GM18873 (cell line): ENCODE results near the gene PKD1L1.
"Not testable (repeated sequence)": the region's sequence is repeated elsewhere in the genome, so short reads cannot be mapped to it uniquely, and the experiment has no call there.

Source experiments
- ATAC-seq: cut with Tn5 transposase; IDR thresholded peaks from one replicate; pipeline ENCODE4 v1.9.1; 2021; ENCODE audit warnings: mild to moderate bottlenecking, moderate library complexity, moderate number of reproducible peaks; ENCODE audit not compliant: unreplicated experiment, low FRiP score

Gene PKD1L1

GRCh38 chr7:47938574-47939165 is 9.6 kb downstream of the PKD1L1 start:
- ATAC-seq: no peak

GRCh38 chr7:47937711-47938573 is 10.3 kb downstream of the PKD1L1 start:
- peak; percentile 58 for ATAC-seq

- ATAC-seq: peak; percentile 97
Observed at GRCh38 chr7:47937065-47937687, 11.1 kb downstream of the PKD1L1 start.

- no peak for ATAC-seq
Observed at GRCh38 chr7:47936323-47936722, 11.9 kb downstream of the PKD1L1 start.

- no peak for ATAC-seq
Observed at GRCh38 chr7:47935336-47935735, 12.9 kb downstream of the PKD1L1 start.

GRCh38 chr7:47934831-47935230 is 13.4 kb downstream of the PKD1L1 start:
- ATAC-seq: no peak

- ATAC-seq: no peak
Observed at GRCh38 chr7:47933215-47933614, 15.1 kb downstream of the PKD1L1 start.

GRCh38 chr7:47932466-47933037 is 15.7 kb downstream of the PKD1L1 start:
- ATAC-seq: no peak

GRCh38 chr7:47932016-47932415 is 16.2 kb downstream of the PKD1L1 start:
- ATAC-seq: no peak

GRCh38 chr7:47931005-47932004 is 17.0 kb downstream of the PKD1L1 start:
- ATAC-seq: no peak

- ATAC-seq: no peak
Observed at GRCh38 chr7:47924266-47924665, 24.0 kb downstream of the PKD1L1 start.

- not testable (repeated sequence) for ATAC-seq
Observed at GRCh38 chr7:47923081-47923875, 25.0 kb downstream of the PKD1L1 start.

- not testable (repeated sequence) for ATAC-seq
Observed at GRCh38 chr7:47916514-47916913, 31.8 kb downstream of the PKD1L1 start.

GRCh38 chr7:47915616-47915976 is 32.7 kb downstream of the PKD1L1 start:
- no peak for ATAC-seq

- ATAC-seq: no peak
Observed at GRCh38 chr7:47914717-47915615, 33.3 kb downstream of the PKD1L1 start.

GRCh38 chr7:47912332-47912731 is 35.9 kb downstream of the PKD1L1 start:
- ATAC-seq: no peak

GRCh38 chr7:47908720-47909119 is 39.5 kb downstream of the PKD1L1 start:
- ATAC-seq: no peak

- ATAC-seq: no peak
Observed at GRCh38 chr7:47907981-47908616, 40.2 kb downstream of the PKD1L1 start.
